ENCODE results near the gene KLHL26.
"Not testable (repeated sequence)": the region's sequence is repeated elsewhere in the genome, so short reads cannot be mapped to it uniquely, and the experiment has no call there.

Gene KLHL26

DNA sequence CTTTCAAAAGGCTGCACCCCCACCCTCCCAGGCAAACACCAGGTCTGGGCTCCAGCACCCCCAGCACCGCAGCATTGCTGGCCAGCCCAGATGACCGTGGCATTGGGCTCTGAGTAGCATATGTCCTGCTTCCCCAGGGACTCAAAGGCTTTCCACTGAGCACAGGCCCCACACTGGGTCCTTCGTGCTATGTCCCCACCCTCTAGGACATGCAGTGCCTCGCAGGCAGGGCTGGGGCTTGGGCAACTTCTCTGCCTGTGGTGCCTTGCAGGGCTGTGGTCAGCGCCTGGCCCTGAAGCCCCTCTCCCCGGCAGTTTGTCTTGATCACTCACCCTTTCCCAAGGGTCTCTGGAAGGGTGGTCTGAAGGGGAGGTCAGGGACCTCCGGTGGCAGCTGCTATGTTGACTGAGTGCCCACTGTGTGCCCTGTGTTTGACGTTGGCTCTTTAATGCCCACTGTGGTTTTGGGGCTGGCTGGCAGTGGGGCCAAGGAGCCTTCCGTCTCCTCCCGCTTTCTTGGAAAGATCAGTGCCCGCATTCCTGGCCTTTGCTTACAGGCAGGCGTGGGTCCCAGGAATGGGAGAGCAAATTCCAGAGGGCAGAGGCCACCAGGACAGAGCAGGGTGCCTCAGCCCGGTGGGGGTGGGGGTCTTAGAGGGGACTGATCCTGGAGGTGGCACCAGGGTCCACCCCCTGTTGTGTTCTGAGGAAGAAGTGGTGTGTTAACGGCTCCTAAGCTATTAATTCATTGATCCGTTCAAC lies 26.3 kb downstream of the KLHL26 start:
- in situ Hi-C loops (cut with MboI; ENCODE audit: low sequenced_read_pairs), result no loop called here

GRCh38 chr19:18663940-18664530 lies 27.2 kb downstream of the KLHL26 start:
- in situ Hi-C loops (cut with MboI; ENCODE audit: low sequenced_read_pairs), result no loop called here

DNA sequence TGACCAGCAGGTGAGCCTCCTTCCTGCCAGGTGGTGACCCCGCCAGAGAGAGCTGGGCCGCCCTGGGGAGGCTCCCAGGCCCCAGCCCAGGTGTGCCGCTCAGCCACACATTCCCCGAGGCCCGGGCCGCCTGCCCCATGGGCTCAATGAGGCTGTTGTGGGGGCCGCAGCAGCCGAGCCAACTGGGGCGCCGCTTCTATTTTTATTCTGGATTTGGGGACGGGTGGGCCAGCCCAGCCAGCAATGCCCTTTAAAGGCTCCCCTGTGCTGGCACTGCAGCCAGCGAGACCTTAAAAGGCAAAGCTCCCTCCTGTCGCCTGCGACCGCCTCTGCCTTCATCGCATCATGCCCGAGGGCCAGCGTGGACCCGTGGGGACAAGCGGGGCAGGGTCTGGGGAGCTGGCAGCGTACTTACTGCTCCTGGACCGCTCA lies 29.0 kb downstream of the KLHL26 start:
- in situ Hi-C loops (cut with MboI; ENCODE audit: low sequenced_read_pairs), result no loop called here

DNA sequence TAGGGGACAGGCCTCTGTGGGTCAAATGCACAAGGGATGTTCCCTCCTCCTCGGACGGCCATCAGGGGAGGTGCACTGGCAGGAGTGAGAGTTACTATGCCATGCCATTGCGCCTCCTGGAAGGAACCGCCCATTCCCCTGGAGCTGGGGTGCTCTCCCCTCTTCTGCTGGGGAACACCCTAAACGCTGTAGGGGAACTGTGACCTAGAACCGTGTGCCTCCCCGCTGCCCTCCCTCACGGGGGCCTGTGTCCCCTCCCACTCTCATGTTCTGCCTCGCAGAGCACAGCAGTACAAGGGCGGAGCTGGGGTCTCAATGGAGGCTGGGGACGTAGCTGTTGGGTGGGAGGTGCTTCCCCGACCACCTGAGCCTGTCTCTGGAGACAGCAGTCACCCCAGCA lies 29.5 kb downstream of the KLHL26 start:
- in situ Hi-C loops (cut with MboI; ENCODE audit: low sequenced_read_pairs), result no loop called here

- in situ Hi-C loops (cut with MboI; ENCODE audit: low sequenced_read_pairs), result no loop called here
Observed at GRCh38 chr19:18666784-18667183, 30.0 kb downstream of the KLHL26 start.

DNA sequence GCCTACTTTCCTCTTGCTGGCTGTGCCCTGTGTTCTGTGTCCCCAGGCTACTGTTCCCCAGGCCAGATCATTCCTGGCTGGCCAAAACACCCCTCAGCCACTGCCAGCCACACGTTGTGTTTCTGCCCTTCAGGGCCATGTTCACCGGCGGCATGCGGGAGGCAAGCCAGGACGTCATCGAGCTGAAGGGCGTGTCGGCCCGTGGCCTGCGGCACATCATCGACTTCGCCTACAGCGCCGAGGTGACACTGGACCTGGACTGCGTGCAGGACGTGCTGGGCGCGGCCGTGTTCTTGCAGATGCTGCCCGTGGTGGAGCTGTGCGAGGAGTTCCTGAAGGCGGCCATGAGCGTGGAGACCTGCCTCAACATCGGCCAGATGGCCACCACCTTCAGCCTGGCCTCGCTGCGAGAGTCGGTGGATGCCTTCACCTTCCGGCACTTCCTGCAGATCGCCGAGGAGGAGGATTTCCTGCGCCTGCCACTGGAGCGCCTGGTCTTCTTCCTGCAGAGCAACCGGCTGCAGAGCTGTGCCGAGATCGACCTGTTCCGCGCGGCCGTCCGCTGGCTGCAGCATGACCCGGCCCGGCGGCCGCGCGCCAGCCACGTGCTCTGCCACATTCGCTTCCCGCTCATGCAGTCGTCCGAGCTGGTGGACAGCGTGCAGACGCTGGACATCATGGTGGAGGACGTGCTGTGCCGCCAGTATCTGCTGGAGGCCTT lies 30.9 kb downstream of the KLHL26 start:
- in situ Hi-C loops (cut with MboI; ENCODE audit: low sequenced_read_pairs), result no loop called here

DNA sequence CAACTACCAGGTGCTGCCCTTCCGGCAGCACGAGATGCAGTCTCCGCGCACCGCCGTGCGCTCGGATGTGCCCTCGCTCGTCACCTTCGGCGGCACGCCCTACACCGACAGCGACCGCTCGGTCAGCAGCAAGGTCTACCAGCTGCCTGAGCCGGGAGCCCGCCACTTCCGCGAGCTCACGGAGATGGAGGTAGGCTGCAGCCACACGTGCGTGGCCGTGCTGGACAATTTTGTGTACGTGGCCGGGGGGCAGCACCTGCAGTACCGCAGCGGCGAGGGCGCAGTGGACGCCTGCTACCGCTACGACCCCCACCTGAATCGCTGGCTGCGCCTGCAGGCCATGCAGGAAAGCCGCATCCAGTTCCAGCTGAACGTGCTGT lies 31.4 kb downstream of the KLHL26 start:
- in situ Hi-C loops (cut with MboI; ENCODE audit: low sequenced_read_pairs), result no loop called here

GRCh38 chr19:18668744-18669523 lies 32.1 kb downstream of the KLHL26 start:
- in situ Hi-C loops (cut with MboI; ENCODE audit: low sequenced_read_pairs), result no loop called here

GRCh38 chr19:18669524-18669817 lies 32.6 kb downstream of the KLHL26 start:
- in situ Hi-C loops (cut with MboI; ENCODE audit: low sequenced_read_pairs), result no loop called here

DNA sequence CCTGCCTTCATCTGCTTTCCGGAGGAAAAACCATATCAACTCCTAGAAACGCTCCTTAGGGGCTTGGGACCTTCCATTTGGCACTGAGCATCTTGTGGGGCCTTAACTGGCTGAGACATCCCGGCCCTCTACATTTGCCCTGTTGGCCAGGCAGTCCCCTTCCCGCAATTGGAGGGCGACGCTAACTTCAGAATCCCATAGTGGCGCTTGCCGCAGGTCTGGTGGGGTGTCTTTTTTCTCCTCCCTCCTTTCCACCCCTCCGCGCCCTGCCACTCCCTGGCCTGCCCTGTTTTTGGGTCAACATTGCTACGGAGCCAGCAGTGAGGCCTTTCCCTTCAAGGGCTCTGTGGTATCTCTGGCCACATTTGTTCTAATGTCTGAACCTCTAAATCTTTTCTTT lies 33.1 kb downstream of the KLHL26 start:
- in situ Hi-C loops (cut with MboI; ENCODE audit: low sequenced_read_pairs), result no loop called here

GRCh38 chr19:18670312-18670711 lies 33.5 kb downstream of the KLHL26 start:
- in situ Hi-C loops (cut with MboI; ENCODE audit: low sequenced_read_pairs), result no loop called here

- in situ Hi-C loops (cut with MboI; ENCODE audit: low sequenced_read_pairs), result no loop called here
Observed at GRCh38 chr19:18671303-18672043, 34.6 kb downstream of the KLHL26 start.

DNA sequence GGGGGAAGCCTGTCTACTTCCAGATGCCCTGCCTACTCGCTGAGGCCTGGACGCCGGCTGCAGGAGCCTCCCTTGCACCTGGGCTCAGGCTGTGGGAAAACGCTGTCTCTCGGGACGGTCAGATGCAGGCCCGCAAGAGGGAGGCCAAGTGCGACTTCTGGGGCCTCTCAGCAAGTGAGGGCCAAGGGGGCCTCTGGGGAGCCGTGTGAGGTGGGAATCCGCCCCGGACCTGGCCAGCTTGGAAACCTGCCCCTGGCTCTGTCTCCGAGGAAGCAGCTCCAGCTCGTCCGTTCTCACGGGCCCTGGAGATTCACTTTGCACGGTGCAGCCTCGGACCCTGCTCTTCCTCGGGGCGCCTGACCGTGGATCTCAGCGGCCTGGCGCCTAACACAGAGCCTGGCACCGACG lies 35.2 kb downstream of the KLHL26 start:
- in situ Hi-C loops (cut with MboI; ENCODE audit: low sequenced_read_pairs), result no loop called here

DNA sequence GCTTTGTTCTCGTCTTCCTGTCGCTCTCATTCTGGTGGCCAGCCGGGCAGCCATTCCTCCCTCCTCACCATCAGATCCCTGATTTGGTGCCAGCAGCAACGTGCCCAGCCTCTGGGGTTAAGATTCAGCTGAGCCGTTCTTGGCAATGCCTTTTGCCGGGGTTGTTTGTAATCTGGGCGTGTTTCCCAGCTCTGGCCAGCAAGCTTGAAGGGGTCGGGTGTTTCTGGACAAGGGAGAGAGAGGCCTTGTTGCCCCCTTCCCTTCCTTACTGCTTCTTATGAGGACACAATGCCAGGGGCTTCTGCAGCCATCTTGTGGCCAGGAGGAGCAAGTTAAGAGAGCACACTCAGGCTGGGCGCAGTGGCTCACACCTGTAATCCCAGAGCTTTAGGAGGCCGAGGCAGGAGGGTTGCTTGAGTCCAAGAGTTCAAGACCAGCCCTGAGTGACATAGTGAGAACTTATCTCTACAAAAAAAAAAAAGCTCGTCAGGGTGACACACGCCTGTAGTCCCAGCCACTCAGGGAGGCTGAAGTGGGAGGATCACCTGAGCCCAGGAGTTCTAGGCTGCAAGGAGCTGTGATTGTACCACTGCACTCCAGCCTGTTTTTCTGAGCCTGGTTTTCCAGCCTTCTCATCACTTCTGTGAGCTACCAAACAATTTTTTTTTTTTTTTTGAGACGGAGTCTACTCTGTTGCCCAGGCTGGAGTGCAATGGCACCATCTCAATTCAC lies 35.9 kb downstream of the KLHL26 start:
- in situ Hi-C loops (cut with MboI; ENCODE audit: low sequenced_read_pairs), result no loop called here

DNA sequence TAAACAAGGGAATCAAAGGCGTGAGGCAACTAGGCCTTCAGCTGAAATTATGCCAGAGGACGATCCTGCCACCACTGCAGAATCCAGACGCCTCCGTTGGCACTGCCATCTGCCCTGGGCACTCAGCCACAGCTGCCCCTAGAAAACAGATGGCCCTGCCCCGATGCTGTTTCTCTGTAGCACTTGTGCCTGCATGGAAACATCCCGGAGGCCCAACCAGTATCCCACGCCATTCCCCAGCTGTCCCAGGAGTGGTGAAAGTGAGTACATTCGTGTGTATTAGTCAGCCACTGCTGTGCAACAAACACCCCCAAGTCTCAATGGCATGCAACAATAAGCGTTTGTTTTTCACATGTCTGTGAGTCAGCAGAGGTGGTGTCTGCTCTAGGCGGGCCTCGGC lies 37.8 kb downstream of the KLHL26 start:
- in situ Hi-C loops (cut with MboI; ENCODE audit: low sequenced_read_pairs), result no loop called here

- in situ Hi-C loops (cut with MboI; ENCODE audit: low sequenced_read_pairs), result no loop called here
Observed at GRCh38 chr19:18675779-18676178, 39.0 kb downstream of the KLHL26 start.

DNA sequence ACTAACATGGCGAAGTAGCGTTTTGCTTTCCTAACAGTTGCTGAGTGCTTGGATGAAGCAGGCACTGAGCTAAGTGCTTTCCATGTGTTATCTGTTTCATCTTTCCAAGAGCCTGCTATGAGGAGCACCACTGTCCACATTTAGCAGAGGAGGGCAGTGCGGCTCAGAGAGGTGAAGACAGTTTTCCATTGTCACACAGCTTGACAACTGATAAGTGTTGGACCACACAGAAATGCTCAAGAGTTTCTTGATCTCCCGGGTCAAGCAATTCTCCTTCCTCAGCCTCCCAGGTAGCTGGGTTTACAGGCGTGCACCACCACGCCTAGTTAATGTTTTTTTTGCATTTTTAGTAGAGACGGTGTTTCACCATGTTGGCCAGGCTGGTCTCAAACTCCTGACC lies 39.9 kb downstream of the KLHL26 start:
- in situ Hi-C loops (cut with MboI; ENCODE audit: low sequenced_read_pairs), result no loop called here

- in situ Hi-C loops (cut with MboI; ENCODE audit: low sequenced_read_pairs), result no loop called here
Observed at GRCh38 chr19:18677156-18677555, 40.3 kb downstream of the KLHL26 start.

DNA sequence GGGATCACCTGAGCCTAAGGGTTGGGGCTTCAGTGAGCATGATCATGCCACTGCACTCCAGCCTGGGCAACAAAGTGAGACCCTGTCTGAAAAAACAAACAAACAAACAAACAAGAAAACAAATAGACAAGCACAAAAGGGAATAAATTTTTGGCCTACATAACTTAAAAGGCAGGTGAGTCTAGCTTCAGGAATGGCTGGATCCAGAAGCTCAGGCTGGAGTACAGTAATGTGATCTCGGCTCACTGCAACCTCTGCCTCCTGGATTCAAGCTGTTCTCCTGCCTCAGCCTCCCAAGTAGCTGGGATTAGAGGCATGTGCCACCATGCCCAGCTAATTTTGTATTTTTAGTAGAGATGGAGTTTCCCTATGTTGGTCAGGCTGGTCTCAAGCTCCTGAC lies 43.3 kb downstream of the KLHL26 start:
- in situ Hi-C loops (cut with MboI; ENCODE audit: low sequenced_read_pairs), result not testable (repeated sequence)

DNA sequence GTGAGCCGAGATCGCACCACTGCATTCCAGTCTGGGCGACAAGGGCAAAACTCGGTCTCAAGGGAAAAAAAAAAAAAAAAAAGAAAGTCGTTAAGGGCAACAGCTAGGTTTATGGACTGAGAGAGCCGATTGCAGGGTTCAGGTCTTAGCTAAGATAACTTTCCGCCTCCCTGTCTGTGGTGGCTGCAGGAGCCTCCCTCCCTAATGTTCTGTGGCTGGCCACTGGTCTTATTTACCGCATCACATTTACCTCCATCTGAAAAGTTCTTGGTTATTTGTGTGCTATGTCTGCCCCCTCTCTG lies 45.9 kb downstream of the KLHL26 start:
- in situ Hi-C loops (cut with MboI; ENCODE audit: low sequenced_read_pairs), result no loop called here
